Raji (cell line): Measurements from ENCODE around the gene FCRL6.

Experiments
- POLR2A ChIP-seq: IDR thresholded peaks from 2 replicates; pipeline ENCODE4 v1.6.1; 2011; ENCODE audit warnings: low read depth, low read length, control low read depth; ENCODE audit not compliant: insufficient read depth

FCRL6 gene

DNA sequence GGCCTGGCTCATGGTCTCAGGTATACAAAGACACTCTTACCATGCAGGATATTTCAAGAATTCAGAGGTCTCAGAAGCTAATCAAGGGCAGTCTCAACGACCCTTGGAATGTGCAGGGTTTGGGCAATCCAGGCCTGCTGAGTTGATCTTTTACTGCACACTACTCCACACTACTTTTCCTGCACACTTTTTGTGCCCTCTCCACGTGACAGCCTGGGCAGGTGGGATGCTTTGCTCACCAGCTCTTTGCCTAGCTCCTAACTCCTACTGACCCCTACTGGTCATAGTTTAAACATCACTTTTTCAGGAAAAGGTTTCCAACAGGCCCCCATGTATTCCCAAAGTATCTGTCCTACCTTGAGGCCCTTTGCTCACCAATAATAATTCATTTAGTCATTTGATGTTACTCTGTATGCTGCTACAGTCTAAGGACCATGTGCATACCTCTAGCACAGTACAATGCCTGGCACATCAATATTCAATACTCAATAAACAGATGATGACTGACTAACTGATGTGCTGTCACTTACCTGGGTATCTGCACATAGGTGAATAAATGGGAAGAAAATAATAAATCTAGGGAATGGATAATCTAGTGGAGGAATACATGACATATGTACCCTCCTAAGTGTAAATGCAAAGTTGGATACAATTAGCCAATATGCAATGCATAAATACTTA lies 11.8 kb upstream of the FCRL6 start:
- no peak for TF ChIP-seq POLR2A

- no peak for TF ChIP-seq POLR2A
Measured at GRCh38 chr1:159791031-159791430, 11.1 kb upstream of the FCRL6 start.

DNA sequence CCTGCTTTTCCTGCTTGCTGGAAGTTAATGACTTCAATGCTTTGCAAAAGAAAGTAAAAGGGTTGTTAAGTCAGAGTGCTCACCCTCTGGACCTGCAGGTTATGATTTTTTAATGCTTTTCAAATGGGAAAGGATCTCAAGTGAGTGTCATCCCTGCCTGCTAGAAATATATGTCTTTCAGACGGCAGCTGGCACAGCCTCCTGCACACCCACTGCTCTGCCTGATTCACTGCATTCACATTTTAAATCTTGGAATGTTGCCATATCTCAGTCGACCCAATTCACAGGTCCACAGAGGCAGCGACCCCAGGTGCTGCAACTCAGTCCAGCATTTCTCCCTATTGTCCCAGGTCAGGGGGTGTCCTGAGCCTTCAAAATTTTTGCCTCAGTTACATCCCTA lies 10.7 kb upstream of the FCRL6 start:
- TF ChIP-seq POLR2A: no peak

DNA sequence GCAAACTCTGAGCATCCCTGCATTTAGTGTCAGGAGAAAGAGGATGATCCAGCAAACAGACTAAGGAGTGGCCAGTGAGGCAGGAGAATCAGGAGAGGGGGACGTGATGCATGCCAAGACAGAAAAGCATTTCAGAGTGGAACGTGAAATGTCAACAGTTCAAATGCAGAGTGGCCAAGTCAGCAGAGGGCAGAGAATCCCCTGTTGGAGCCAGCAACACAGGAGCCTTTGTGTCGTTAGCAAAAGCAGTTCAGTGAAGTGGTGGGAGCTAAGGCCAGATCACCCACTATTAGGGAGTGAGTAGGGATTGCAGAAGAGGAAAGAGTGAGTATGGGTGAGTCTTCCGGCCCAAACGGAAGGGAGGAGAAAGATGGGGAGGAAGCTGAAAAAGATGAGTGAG lies 6.6 kb upstream of the FCRL6 start:
- TF ChIP-seq POLR2A: no peak

- TF ChIP-seq POLR2A: no peak
Measured at GRCh38 chr1:159798893-159799292, 3.3 kb upstream of the FCRL6 start.

GRCh38 chr1:159799446-159799985 lies 2.6 kb upstream of the FCRL6 start:
- TF ChIP-seq POLR2A: no peak

DNA sequence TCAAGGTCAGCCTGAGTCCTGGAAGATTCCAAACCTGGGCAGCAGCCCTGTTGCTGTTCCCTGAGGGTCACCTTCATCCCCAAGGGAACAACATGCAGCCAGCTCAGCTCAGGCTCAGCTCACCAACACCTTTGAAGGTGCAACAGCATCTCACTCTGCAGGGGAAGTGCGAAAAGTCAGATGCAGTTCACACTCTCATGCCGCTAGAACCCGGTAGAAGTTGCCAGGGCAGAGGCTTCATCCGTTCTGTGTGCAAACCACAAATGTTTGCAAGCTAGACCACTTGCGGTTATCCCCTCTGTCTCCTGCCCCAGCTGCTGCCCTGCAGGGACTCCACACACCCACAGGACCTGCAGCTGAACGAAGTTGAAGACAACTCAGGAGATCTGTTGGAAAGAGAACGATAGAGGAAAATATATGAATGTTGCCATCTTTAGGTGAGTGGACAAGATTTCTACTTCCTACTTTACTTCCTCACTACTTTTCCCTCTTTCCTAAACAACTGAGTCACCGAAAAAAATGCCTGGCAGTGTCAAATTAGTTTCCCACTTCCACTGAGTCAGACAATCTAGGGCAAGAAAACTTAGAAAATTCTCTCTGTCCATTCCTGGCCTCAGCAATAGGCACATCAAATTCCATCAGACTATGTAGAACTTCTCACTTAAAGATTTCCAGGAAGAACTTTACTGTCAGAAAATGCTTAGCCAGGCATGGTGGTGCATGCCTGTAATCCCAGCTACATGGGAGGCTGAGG lies 1.8 kb upstream of the FCRL6 start:
- TF ChIP-seq POLR2A: no peak

DNA sequence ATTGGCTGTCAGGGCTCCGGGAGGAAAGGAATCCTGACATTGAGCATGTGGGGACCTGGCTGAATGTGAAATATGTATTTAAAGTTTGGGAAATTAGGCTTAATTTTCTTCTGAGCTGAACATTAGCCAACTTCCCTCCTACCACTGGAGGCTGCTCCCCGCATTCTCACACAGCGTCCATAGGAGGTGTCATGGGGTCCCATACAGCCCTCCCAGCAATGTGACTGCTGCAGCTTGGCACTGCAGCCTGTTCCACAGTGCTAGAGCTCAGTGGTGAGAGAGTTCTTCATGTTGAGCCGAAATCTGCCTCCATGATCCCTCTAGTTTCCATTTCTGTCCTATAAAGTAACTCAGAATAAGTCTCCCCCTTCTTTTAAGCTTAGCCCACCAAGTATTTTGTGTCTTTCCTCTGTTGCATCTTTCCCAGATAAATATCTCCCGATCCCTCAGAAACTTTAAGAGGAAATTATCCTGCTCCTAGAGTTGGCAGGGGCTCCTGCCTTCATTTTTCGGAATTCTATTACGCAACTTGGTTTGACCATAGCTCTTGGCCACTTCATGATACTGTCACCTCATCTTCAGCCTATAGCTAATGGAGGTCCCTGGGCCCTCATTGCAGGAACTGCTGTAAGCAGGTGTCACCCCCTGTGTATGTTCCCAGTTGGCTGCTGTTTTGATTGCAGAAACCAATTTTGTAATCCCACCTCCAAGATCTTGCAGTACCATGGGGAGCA lies 2.0 kb downstream of the FCRL6 start:
- no peak for TF ChIP-seq POLR2A

DNA sequence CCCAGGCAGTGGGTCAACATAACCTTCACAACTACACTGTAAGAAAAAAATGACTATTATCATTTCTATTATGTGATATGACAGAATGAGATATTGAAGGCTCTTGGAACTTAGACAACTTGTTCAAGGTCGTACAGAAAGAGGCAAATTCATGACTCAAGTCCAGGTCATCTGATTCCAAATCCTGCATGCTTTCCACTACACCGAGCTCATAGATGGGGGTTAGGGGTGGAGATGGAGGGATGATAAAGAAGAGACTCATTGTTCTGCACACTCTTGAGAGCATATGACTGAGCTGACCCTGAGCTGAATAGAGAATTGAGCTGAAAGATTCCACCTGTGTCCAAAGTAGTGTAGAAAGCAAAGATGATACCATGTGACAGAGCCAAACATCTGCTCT lies 2.8 kb downstream of the FCRL6 start:
- no peak for TF ChIP-seq POLR2A

- TF ChIP-seq POLR2A: no peak
Measured at GRCh38 chr1:159815926-159816325, 13.8 kb downstream of the FCRL6 start.

GRCh38 chr1:159817276-159818041 lies 15.3 kb downstream of the FCRL6 start:
- TF ChIP-seq POLR2A: no peak

DNA sequence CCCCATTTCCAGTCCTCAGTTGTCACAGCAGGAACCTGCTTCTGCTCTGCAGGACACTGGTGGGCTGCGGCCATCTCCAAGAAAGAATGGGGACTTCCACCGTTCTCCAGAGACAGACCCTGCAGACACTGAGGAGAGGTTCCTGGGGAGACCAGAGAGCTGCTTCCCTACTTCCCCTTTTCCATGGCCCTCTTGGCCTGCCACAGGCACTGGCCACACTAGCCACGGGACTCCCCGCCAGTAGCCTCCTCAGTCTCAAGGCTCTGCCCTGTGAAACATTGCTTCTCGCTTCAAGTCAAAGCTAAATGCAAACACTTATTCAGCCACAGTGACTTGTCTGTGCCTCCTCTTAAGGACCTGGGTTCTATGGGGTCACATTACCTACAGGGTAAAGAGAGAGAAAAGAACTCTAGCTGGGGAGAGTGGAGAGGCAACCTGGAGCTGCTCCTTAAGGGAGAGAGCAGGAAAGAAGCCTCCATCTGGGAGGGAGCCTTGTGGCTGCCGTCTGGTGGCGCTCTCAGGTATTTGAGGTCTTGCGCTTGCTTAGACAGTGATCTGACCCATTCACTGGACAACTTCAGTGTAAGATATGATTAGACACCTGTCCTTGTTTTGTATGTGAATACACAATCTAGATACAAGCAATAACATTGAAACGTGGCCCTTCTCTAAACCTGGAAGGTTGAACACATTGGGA lies 19.2 kb downstream of the FCRL6 start:
- no peak for TF ChIP-seq POLR2A

- TF ChIP-seq POLR2A: no peak
Measured at GRCh38 chr1:159823406-159823805, 21.2 kb downstream of the FCRL6 start.

DNA sequence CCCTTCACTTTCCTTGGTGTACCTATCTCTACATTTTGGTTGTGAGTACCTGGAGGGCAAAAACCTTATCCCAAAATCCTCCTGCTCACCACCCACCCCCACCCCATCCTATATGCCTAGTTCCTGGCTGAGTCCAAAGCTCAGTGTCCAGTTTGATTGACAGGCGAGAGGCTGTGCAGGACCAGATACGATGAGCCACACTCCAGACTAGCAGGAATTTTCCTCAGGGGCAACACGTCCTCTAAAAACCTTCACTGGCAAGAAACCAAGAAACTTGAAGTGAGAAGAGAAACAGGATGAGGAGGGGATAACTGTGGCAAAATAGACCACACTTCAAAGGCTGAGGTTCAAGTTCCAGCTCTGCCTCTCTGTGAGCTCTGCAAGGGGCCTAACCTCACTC lies 23.4 kb downstream of the FCRL6 start:
- no peak for TF ChIP-seq POLR2A
